H1 (cell line): ENCODE results near the gene ALG3. TPM values are rescaled to one million over a fixed set of nuclear protein-coding genes. Genes with fewer than 3 reads are reported as not detected.

Experiments used
- CTCF ChIA-PET: fragments of 300-600 bp; sonication (Branson Sonifier 250); formaldehyde crosslinking; loops from one replicate; lab custom pipeline; 2021; ENCODE audit not compliant: partially characterized antibody; lab: Charles Lee
- POLR2A ChIA-PET: fragments of 300-600 bp; sonication (Branson Sonifier 250); formaldehyde crosslinking; loops from one replicate; lab custom pipeline; 2021; ENCODE audit warnings: inconsistent platforms; ENCODE audit not compliant: partially characterized antibody; lab: Charles Lee
- DNase-seq, 2 experiments: peaks; one replicate each; pipeline versions ENCODE4 v3.0.0 to v3.0.0-alpha.2; 2010 to 2022; ENCODE audit warnings: low spot score in 2 of 2, low read depth in 1 of 2, mixed read lengths in 1 of 2
- FAIRE-seq: peaks from 2 replicates; lab custom pipeline; 2011; peaks lifted over from hg19 to GRCh38; lab: Jason Lieb, UNC
- H2AFZ ChIP-seq: 2 replicates; pipeline ENCODE4 v1.8.1; 2012; ENCODE audit warnings: low read length, inconsistent platforms
- H2AK5ac ChIP-seq: 2 replicates; pipeline ENCODE4 v1.6.1; 2013; ENCODE audit warnings: low read depth, low read length
- H2BK120ac ChIP-seq: replicated peaks from 2 replicates; pipeline ENCODE3; 2013; ENCODE audit warnings: low read depth, low read length, inconsistent platforms
- H2BK12ac ChIP-seq: 2 replicates; pipeline ENCODE4 v1.6.1; 2013; ENCODE audit warnings: low read depth, low read length
- H2BK15ac ChIP-seq: 2 replicates; pipeline ENCODE4 v1.6.1; 2013; ENCODE audit warnings: low read length
- H2BK20ac ChIP-seq: 2 replicates; pipeline ENCODE4 v1.6.1; 2013; ENCODE audit warnings: low read length
- H2BK5ac ChIP-seq: 2 replicates; pipeline ENCODE4 v1.6.1; 2013; ENCODE audit warnings: low read depth, low read length
- H3K14ac ChIP-seq: 2 replicates; pipeline ENCODE4 v1.6.1; 2013; ENCODE audit warnings: inconsistent platforms; ENCODE audit not compliant: insufficient read length
- H3K18ac ChIP-seq: 2 replicates; pipeline ENCODE4 v1.6.1; 2013; ENCODE audit warnings: low read length; ENCODE audit errors: extremely low read depth
- H3K23ac ChIP-seq: 2 replicates; pipeline ENCODE4 v1.6.1; 2013; ENCODE audit warnings: inconsistent platforms; ENCODE audit not compliant: insufficient read length
- H3K23me2 ChIP-seq: 2 replicates; pipeline ENCODE4 v1.6.1; 2013; ENCODE audit warnings: low read depth, low read length
- H3K27ac ChIP-seq: 2 replicates; pipeline ENCODE4 v1.6.1; 2011; ENCODE audit warnings: low read depth, low read length, inconsistent platforms
- H3K27me3 ChIP-seq, 4 experiments: replicated peaks in 1 of 4; 1 replicate in 1 of 4; 2 replicates in 3 of 4; pipeline versions ENCODE4 v1.6.1 to v1.8.1; 2011 to 2013; ENCODE audit warnings: low read length in 3 of 4, mild to moderate bottlenecking in 3 of 4, inconsistent platforms in 2 of 4, mixed read lengths in 2 of 4, moderate library complexity in 1 of 4; ENCODE audit not compliant: control insufficient read depth in 3 of 4, insufficient read depth in 3 of 4; ENCODE audit errors: extremely low read depth in 1 of 4
- H3K36me3 ChIP-seq, 4 experiments: 2 replicates each; pipeline versions ENCODE4 v1.6.1 to v1.8.1; 2011 to 2013; ENCODE audit warnings: mild to moderate bottlenecking in 4 of 4, low read length in 3 of 4, moderate library complexity in 2 of 4, control low read depth in 1 of 4, inconsistent platforms in 1 of 4; ENCODE audit not compliant: insufficient read depth in 4 of 4, control insufficient read depth in 2 of 4
- H3K4ac ChIP-seq: replicated peaks from 2 replicates; pipeline ENCODE3; 2013; ENCODE audit warnings: low read length, low read depth, mixed read lengths, inconsistent platforms; ENCODE audit not compliant: insufficient read length
- H3K4me1 ChIP-seq, 4 experiments: replicated peaks in 1 of 4; 1 replicate in 1 of 4; 2 replicates in 3 of 4; pipeline versions ENCODE4 v1.6.1 to v1.8.1; 2011 to 2013; ENCODE audit warnings: low read length in 3 of 4, inconsistent platforms in 2 of 4, mixed read lengths in 1 of 4; ENCODE audit not compliant: insufficient read depth in 4 of 4, control insufficient read depth in 3 of 4
- H3K4me2 ChIP-seq, 2 experiments: 2 replicates each; pipeline versions ENCODE4 v1.6.1 to v1.8.1; 2011 to 2013; ENCODE audit warnings: low read depth in 2 of 2, low read length in 2 of 2, control low read depth in 1 of 2, inconsistent platforms in 1 of 2, mild to moderate bottlenecking in 1 of 2; ENCODE audit not compliant: insufficient read depth in 1 of 2
- H3K4me3 ChIP-seq, 4 experiments: fragments of 200-600, 300-600 bp in 1 of 4; sonication (generic), shearing (Covaris generic), sonication (Bioruptor Twin) in 1 of 4; 2 replicates each; pipeline versions ENCODE4 v1.5.1 to v1.8.1; 2011 to 2016; ENCODE audit warnings: low read length in 4 of 4, low read depth in 3 of 4, control low read depth in 2 of 4, inconsistent platforms in 2 of 4, mild to moderate bottlenecking in 2 of 4, mixed read lengths in 1 of 4, moderate library complexity in 1 of 4; ENCODE audit not compliant: insufficient read depth in 2 of 4; ENCODE audit errors: extremely low read depth in 1 of 4
- H3K56ac ChIP-seq: replicated peaks from 2 replicates; pipeline ENCODE3; 2013; ENCODE audit warnings: low read depth, mild to moderate bottlenecking, mixed read lengths, low read length, inconsistent platforms; ENCODE audit not compliant: insufficient read length
- H3K79me1 ChIP-seq: 2 replicates; pipeline ENCODE4 v1.6.1; 2013; ENCODE audit warnings: low read depth, low read length, control low read depth
- H3K79me2 ChIP-seq, 2 experiments: 2 replicates each; pipeline versions ENCODE4 v1.6.1 to v1.8.1; 2012 to 2013; ENCODE audit warnings: low read length in 2 of 2, mild to moderate bottlenecking in 2 of 2, inconsistent platforms in 1 of 2; ENCODE audit not compliant: insufficient read depth in 2 of 2, control insufficient read depth in 1 of 2
- H3K9ac ChIP-seq, 4 experiments: replicated peaks in 1 of 4; 1 replicate in 1 of 4; 2 replicates in 3 of 4; pipeline versions ENCODE4 v1.6.1 to v1.8.1; 2011 to 2013; ENCODE audit warnings: low read depth in 3 of 4, low read length in 3 of 4, control low read depth in 2 of 4, mild to moderate bottlenecking in 2 of 4, moderate library complexity in 2 of 4, inconsistent platforms in 1 of 4; ENCODE audit errors: extremely low read depth in 1 of 4
- H3K9me3 ChIP-seq, 2 experiments: 2 replicates each; pipeline versions ENCODE4 v1.6.1 to v1.8.1; 2012 to 2013; ENCODE audit warnings: mild to moderate bottlenecking in 2 of 2, moderate library complexity in 2 of 2, control low read depth in 1 of 2, inconsistent platforms in 1 of 2, low read depth in 1 of 2, low read length in 1 of 2, mixed read lengths in 1 of 2; ENCODE audit not compliant: insufficient read depth in 2 of 2
- H4K20me1 ChIP-seq, 2 experiments: replicated peaks in 1 of 2; 2 replicates each; pipeline versions ENCODE3 to v1.8.1; 2011 to 2013; ENCODE audit warnings: inconsistent platforms in 2 of 2, low read length in 2 of 2, mild to moderate bottlenecking in 1 of 2; ENCODE audit not compliant: insufficient read depth in 2 of 2, control insufficient read depth in 1 of 2
- H4K5ac ChIP-seq: 2 replicates; pipeline ENCODE4 v1.6.1; 2013; ENCODE audit warnings: low read length, low read depth, mixed read lengths, inconsistent platforms; ENCODE audit not compliant: insufficient read length
- H4K8ac ChIP-seq: 2 replicates; pipeline ENCODE4 v1.8.0; 2013; ENCODE audit warnings: mild to moderate bottlenecking, moderate library complexity, low read length, inconsistent platforms; ENCODE audit not compliant: insufficient read depth; ENCODE audit errors: extremely low read depth
- H4K91ac ChIP-seq: replicated peaks from 2 replicates; pipeline ENCODE3; 2013; ENCODE audit warnings: low read length, mixed read lengths, inconsistent platforms; ENCODE audit not compliant: insufficient read length
- WGBS, 2 experiments: shearing (Covaris generic) in 1 of 2; methylation state at CpG; one replicate each; pipeline versions ENCODE4 v1.1.6 to v1.1.7; 2013 to 2015; ENCODE audit warnings: low lambda C conversion rate in 2 of 2, mixed read lengths in 2 of 2, inconsistent platforms in 1 of 2, low coverage in 1 of 2, missing lambda C conversion rate in 1 of 2; ENCODE audit not compliant: insufficient replicate concordance in 2 of 2, insufficient coverage in 1 of 2, insufficient read length in 1 of 2; ENCODE audit errors: extremely low coverage in 1 of 2, missing lambda C conversion rate in 1 of 2; 5-methylcytosine and 5-hydroxymethylcytosine counted together
- long read RNA-seq, 2 experiments: library from RNA in 1 of 2; library from capped mRNA in 1 of 2; stranded (forward); transcript quantifications; one replicate each; pipeline ENCODE4 v2.0.0, GENCODE V29; 2021; ENCODE audit warnings: inconsistent platforms in 1 of 2
- polyA minus RNA-seq, 3 experiments: library from RNA; depleted of rRNA, polyadenylated mRNA; stranded (reverse); fragments of >200 nt; gene quantifications; 1 replicate in 2 of 3; 2 replicates in 1 of 3; pipeline ENCODE4 v1.2.3, GENCODE V29; 2011
- polyA plus RNA-seq, 7 experiments: library from polyadenylated mRNA; depleted of rRNA in 3 of 7; stranded (reverse) in 5 of 7; unstranded in 2 of 7; fragments of >200 nt in 5 of 7; fragments of 200-250 nt in 2 of 7; gene quantifications; 1 replicate in 5 of 7; 2 replicates in 1 of 7; 4 replicates in 1 of 7; pipeline versions ENCODE4 v1.2.1 to v1.2.3, GENCODE V29; 2011 to 2013; ENCODE audit warnings: missing spikeins in 2 of 7, mixed read lengths in 2 of 7
- total RNA-seq: library from RNA; stranded (reverse); fragmentation: NEBNext Ultra II Directional; extraction: Animal tissue kit (Norgen Biotek cat#: 25700); gene quantifications from 2 replicates; pipeline ENCODE4 v1.2.1, GENCODE V29; 2021

The ALG3 gene
- total RNA-seq (54.6 and 56.7 TPM in 2 replicates), polyA plus RNA-seq (2011; rRNA removed) (148 and 184 TPM in 2 replicates), polyA minus RNA-seq (2011; rRNA and poly(A)+ RNA removed) (155 and 187 TPM in 2 replicates)
- 76.8 TPM for polyA plus RNA-seq (2011; cell fraction: cytosol; rRNA removed)
- polyA plus RNA-seq (2011; cell fraction: nucleus; rRNA removed), result 137 TPM
- 56.2 to 78.3 TPM (median 75.9 TPM) in 4 replicates for polyA plus RNA-seq (2012, experiment 1 of 2)
- 105 TPM for polyA plus RNA-seq (2012, experiment 2 of 2)
- polyA plus RNA-seq (2013, experiment 1 of 2), result 104 TPM
- polyA plus RNA-seq (2013, experiment 2 of 2), result 114 TPM
- polyA minus RNA-seq (2011; cell fraction: cytosol; rRNA and poly(A)+ RNA removed), result 57.0 TPM
- 99.3 TPM for polyA minus RNA-seq (2011; cell fraction: nucleus; rRNA and poly(A)+ RNA removed)
- long read RNA-seq, experiment 1, transcript ALG3-213 (2 exons, 995 nt), result minor isoform, 5 of 97 reads
- long read RNA-seq, experiment 1, transcript ALG3-201 (9 exons, 1,528 nt), result major isoform, 45 of 97 reads
- long read RNA-seq, experiment 1, partial matches to known transcripts, result 14 of 97 reads
- long read RNA-seq, experiment 1, other reads (novel, unspliced or antisense), result 31 of 97 reads
- long read RNA-seq, experiment 2, transcript ALG3-201 (9 exons, 1,528 nt), result major isoform, 21 of 61 reads
- long read RNA-seq, experiment 2, partial matches to known transcripts, result 1 of 61 reads
- long read RNA-seq, experiment 2, other reads (novel, unspliced or antisense), result 32 of 61 reads

GRCh38 chr3:184248454-184249411 lies at the start of gene ALG3:
TSS of gene ALG3 (minus strand) at chr3:184248962. CDS start at chr3:184248940, 22 bp downstream.
- H2AFZ ChIP-seq, result peak within 1 kb of the TSS; percentile 98
- H2BK15ac ChIP-seq, result peak within 1 kb of the TSS; percentile 83
- 1% methylated on average over 45 of the region's 49 CpGs; no CpG with 5 or more reads in 1 of the 2 experiments for WGBS, 2 experiments
- peak within 1 kb of the TSS; percentile 83 for H3K18ac ChIP-seq
- no peaks in the 10 kb centered on the region for H3K27me3 ChIP-seq
- no peak for FAIRE-seq
- H4K5ac ChIP-seq, result peak within 1 kb of the TSS; percentile 69
- peak within 1 kb of the TSS; percentile 75 to 94 for H3K4me2 ChIP-seq
- H2BK12ac ChIP-seq, result peak within 1 kb of the TSS; percentile 94; the same call in 1 of the 2 replicates
- H3K4me1 ChIP-seq, result no peaks in the 10 kb centered on the region
- ChIA-PET CTCF (interaction anchor here (0.6 to 14.0 kb wide), 13 partner anchors 8 to 212 kb away, joined by 3 to 136 read pairs (median 10); partner anchors contain the start of genes CAMK2N2 and VWA5B2), POLR2A (interaction anchor here (0.5 to 3.8 kb wide), 5 partner anchors 8 to 104 kb away, joined by 3 to 13 read pairs (median 6); partner anchors contain the start of gene CAMK2N2)
- H3K79me2 ChIP-seq, result peaks cover 0 to 11% of the 10 kb centered on the region in 2 experiments; a peak in 3 of 4 replicates
- H3K23me2 ChIP-seq, result peaks cover 13% of the 10 kb centered on the region
- H3K36me3 ChIP-seq, result peaks cover 10 to 18% (median 14%) of the 10 kb centered on the region in 4 experiments; a peak in 7 of 8 replicates
- H3K23ac ChIP-seq, result no peak within 1 kb of the TSS
- H4K8ac ChIP-seq, result peak within 1 kb of the TSS; percentile 98
- H4K20me1 ChIP-seq, result no peaks in the 10 kb centered on the region
- peak within 1 kb of the TSS; percentile 82; the same call in 1 of the 2 replicates for H2BK20ac ChIP-seq
- H3K27ac ChIP-seq, result peak within 1 kb of the TSS; percentile 89
- no peak within 1 kb of the TSS for H2AK5ac ChIP-seq
- peaks cover 2% of the 10 kb centered on the region for H3K79me1 ChIP-seq
- peak in 1 of 2 experiments; percentile 94 for DNase-seq
- no peak within 1 kb of the TSS for H3K4ac ChIP-seq
- H3K9me3 ChIP-seq, result no peaks in the 10 kb centered on the region
- H3K9ac ChIP-seq, result peak within 1 kb of the TSS; percentile 77 to 94 (median 87)
- peak within 1 kb of the TSS; percentile 96 for H2BK5ac ChIP-seq
- H3K56ac ChIP-seq, result peak within 1 kb of the TSS; percentile 60
- no peak within 1 kb of the TSS for H3K14ac ChIP-seq
- peak within 1 kb of the TSS; percentile 75 for H4K91ac ChIP-seq
- H2BK120ac ChIP-seq, result peak within 1 kb of the TSS; percentile 40
- peak within 1 kb of the TSS; percentile 71 to 98 (median 85) for H3K4me3 ChIP-seq
